Colonic mucosa (tissue), 4 donors: ENCODE data around the gene MAGI2. TPM values are rescaled to one million over a fixed set of nuclear protein-coding genes. Genes with fewer than 3 reads are reported as not detected.

ENCODE experiments used
- DNase-seq: peaks from one replicate; pipeline ENCODE4 v3.0.0-alpha.2; 2020
- H3K27ac ChIP-seq: fragments of 200-600 bp; one replicate; pipeline ENCODE4 v1.8.0; 2021
- H3K27me3 ChIP-seq: fragments of 200-600 bp; one replicate; pipeline ENCODE4 v1.8.0; 2021
- H3K36me3 ChIP-seq: fragments of 200-600 bp; one replicate; pipeline ENCODE4 v1.8.0; 2021
- H3K4me1 ChIP-seq: fragments of 200-600 bp; one replicate; pipeline ENCODE4 v1.8.0; 2021; ENCODE audit warnings: mild to moderate bottlenecking
- H3K4me3 ChIP-seq: fragments of 200-600 bp; one replicate; pipeline ENCODE4 v1.8.0; 2021
- H3K9ac ChIP-seq, 2 donors: one replicate each; pipeline ENCODE4 v1.7.0; 2013; ENCODE audit warnings: control low read depth in 2 of 2, low read depth in 2 of 2, low read length in 2 of 2
- H3K9me3 ChIP-seq: fragments of 200-600 bp; one replicate; pipeline ENCODE4 v1.8.0; 2021
- CTCF ChIP-seq: fragments of 200-600 bp; IDR thresholded peaks from one replicate; pipeline ENCODE4 v1.8.0; 2022; ENCODE audit warnings: antibody characterized with exemption, mild to moderate bottlenecking
- intact Hi-C: fragments of 100-400 bp; cut with DNase I; formaldehyde crosslinking; loops from one replicate; pipeline ENCODE4 v1.14.1; 2022
- total RNA-seq, 2 donors: library from RNA; stranded (reverse); fragmentation: NEBNext Ultra II Directional in 1 of 2; extraction: Animal tissue kit (Norgen Biotek cat#: 25700) in 1 of 2; gene quantifications; one replicate each; pipeline ENCODE4 v1.2.1, GENCODE V29; 2021
- donor health status: healthy.
- donor health status: DM: no; HTN: no; CAD: no.
- donor health status: DM: no; HTN: no; CAD: no.

MAGI2 gene
- total RNA-seq, 2 donors from 2014 or later: 1.1 to 2.4 TPM

GRCh38 chr7:78316110-78316509 is 1137.4 kb downstream of the MAGI2 start:
- no peak overlapping the region for H3K9ac ChIP-seq
- H3K4me3 ChIP-seq: no peak overlapping the region
- no peak overlapping the region for H3K27ac ChIP-seq
- no peaks in the 10 kb centered on the region for H3K9me3 ChIP-seq
- intact Hi-C loops: no loop called here
- no peaks in the 10 kb centered on the region for H3K27me3 ChIP-seq
- no peak for TF ChIP-seq CTCF
- H3K4me1 ChIP-seq: no peaks in the 10 kb centered on the region
- no peaks in the 10 kb centered on the region for H3K36me3 ChIP-seq
- no peak for DNase-seq

GRCh38 chr7:78315119-78315518 is 1138.3 kb downstream of the MAGI2 start:
- Histone ChIP-seq H3K4me1 (no peaks in the 10 kb centered on the region), H3K9me3 (no peaks in the 10 kb centered on the region), H3K9ac (no peak overlapping the region), H3K27ac (no peak overlapping the region), H3K36me3 (no peaks in the 10 kb centered on the region), H3K4me3 (no peak overlapping the region), H3K27me3 (no peaks in the 10 kb centered on the region)
- no peak for TF ChIP-seq CTCF
- intact Hi-C loops: no loop called here
- DNase-seq: no peak

DNA sequence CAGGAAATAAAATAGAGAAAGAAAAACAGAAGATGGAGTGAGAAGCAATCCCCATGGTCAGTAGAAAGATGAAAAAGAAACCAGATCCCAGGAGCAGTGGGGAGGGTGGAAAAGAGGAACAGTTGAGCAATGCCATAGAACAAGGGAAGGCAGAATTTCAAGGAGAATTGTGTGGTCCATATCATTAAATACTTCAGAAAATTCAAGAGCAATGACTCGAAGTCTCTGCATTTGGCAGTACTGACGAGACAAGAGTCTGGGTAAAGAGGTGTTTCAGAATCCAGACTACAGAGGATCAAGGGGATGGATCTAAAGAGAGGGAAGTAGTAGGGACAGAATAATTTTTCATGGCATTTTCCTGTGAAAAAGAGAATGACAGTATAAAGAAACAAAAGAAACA is 1142.3 kb downstream of the MAGI2 start:
- H3K4me3 ChIP-seq: no peak overlapping the region
- H3K9me3 ChIP-seq: no peaks in the 10 kb centered on the region
- H3K36me3 ChIP-seq: no peaks in the 10 kb centered on the region
- no peaks in the 10 kb centered on the region for H3K4me1 ChIP-seq
- TF ChIP-seq CTCF: no peak
- H3K9ac ChIP-seq: no peak overlapping the region
- DNase-seq: no peak
- intact Hi-C loops: no loop called here
- no peaks in the 10 kb centered on the region for H3K27me3 ChIP-seq
- no peak overlapping the region for H3K27ac ChIP-seq

- H3K9me3 ChIP-seq: no peaks in the 10 kb centered on the region
- H3K27me3 ChIP-seq: no peaks in the 10 kb centered on the region
- intact Hi-C loops: no loop called here
- DNase-seq: no peak
- no peaks in the 10 kb centered on the region for H3K4me1 ChIP-seq
- H3K4me3 ChIP-seq: no peak overlapping the region
- no peak overlapping the region for H3K27ac ChIP-seq
- H3K9ac ChIP-seq: no peak overlapping the region
- no peaks in the 10 kb centered on the region for H3K36me3 ChIP-seq
- no peak for TF ChIP-seq CTCF
Measured at GRCh38 chr7:78307892-78308291, 1145.6 kb downstream of the MAGI2 start.

DNA sequence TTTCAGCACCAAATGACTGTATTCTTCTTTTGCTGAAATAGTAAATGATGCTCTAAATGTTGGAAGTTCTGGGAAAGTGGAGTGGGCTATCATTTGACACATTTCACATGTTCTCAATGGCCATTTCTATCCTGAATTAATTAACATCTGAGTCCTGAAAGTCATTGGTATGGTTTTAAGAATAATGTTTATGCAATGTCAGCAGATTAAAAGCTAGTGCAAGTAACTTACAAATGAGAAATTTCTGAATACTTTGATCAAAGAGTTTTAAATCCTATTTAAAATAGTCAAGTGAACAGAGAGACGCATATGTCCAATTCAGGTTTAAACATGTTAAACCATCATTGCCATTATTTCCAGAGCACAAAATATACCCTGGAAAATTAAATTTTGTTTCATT is 1146.8 kb downstream of the MAGI2 start:
- Histone ChIP-seq H3K4me1 (no peaks in the 10 kb centered on the region), H3K9me3 (no peaks in the 10 kb centered on the region), H3K27me3 (no peaks in the 10 kb centered on the region), H3K36me3 (no peaks in the 10 kb centered on the region), H3K4me3 (no peak overlapping the region), H3K27ac (no peak overlapping the region), H3K9ac (no peak overlapping the region)
- intact Hi-C loops: no loop called here
- no peak for DNase-seq
- TF ChIP-seq CTCF: no peak

- Histone ChIP-seq H3K4me1 (no peaks in the 10 kb centered on the region), H3K36me3 (no peaks in the 10 kb centered on the region), H3K27ac (no peak overlapping the region), H3K27me3 (no peaks in the 10 kb centered on the region), H3K4me3 (no peak overlapping the region), H3K9me3 (no peaks in the 10 kb centered on the region), H3K9ac (no peak overlapping the region)
- TF ChIP-seq CTCF: no peak
- intact Hi-C loops: no loop called here
- no peak for DNase-seq
Measured at GRCh38 chr7:78301407-78301806, 1152.1 kb downstream of the MAGI2 start.
